Epithelial cell of proximal tubule (primary cell): ENCODE results near the gene INPP5F. TPM values are rescaled to one million over a fixed set of nuclear protein-coding genes. Genes with fewer than 3 reads are reported as not detected.
"Not testable (repeated sequence)": the region's sequence is repeated elsewhere in the genome, so short reads cannot be mapped to it uniquely, and the experiment has no call there.

Experiments used
- DNase-seq: peaks from one replicate; pipeline ENCODE4 v3.0.0-alpha.2; 2011; ENCODE audit warnings: low read depth
- H3K4me3 ChIP-seq: 2 replicates; pipeline ENCODE4 v1.5.1; 2011; ENCODE audit warnings: low read depth, mild to moderate bottlenecking, low read length
- CTCF ChIP-seq: conservative IDR thresholded peaks from 2 replicates; pipeline ENCODE4 v1.5.1; 2012; ENCODE audit warnings: low read depth, mild to moderate bottlenecking, low read length
- total RNA-seq: library from RNA; depleted of rRNA; stranded (reverse); fragments of >200 nt; gene quantifications from 2 replicates; pipeline ENCODE4 v1.2.3, GENCODE V29; 2015

The INPP5F gene
- total RNA-seq, 1 donor from 2014 or later: 12.4 TPM

DNA sequence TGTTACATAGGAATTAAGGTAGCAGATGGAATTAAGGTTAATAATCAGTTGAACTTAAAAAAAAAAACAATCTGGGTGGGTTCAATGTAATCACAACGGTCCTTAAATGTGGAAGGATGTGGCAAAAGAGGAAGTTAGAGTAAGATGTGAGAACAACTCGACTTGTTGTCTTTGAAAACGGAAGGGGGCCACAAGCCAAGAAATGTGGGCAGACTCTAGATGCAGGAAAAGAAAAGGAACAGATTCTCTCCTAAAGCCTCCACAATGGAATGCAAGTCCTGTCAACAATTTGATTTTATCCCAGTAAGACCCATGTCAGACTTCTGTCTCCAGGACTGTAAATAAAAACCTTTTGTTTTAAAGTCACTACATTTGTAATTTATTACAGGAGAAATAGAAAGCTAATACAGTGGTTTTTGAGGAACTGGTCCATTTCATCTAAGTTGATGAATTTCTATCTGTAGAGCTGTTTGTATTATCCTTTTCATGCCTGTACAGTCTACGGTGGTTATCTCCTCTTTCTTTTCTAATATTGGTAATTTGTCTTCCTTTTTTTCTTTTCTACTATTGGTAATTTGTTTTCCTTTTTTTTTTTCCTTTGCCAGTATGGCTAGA is 138.2 kb downstream of the INPP5F start:
- H3K4me3 ChIP-seq: no peak overlapping the region
- DNase-seq: no peak
- TF ChIP-seq CTCF: no peak

DNA sequence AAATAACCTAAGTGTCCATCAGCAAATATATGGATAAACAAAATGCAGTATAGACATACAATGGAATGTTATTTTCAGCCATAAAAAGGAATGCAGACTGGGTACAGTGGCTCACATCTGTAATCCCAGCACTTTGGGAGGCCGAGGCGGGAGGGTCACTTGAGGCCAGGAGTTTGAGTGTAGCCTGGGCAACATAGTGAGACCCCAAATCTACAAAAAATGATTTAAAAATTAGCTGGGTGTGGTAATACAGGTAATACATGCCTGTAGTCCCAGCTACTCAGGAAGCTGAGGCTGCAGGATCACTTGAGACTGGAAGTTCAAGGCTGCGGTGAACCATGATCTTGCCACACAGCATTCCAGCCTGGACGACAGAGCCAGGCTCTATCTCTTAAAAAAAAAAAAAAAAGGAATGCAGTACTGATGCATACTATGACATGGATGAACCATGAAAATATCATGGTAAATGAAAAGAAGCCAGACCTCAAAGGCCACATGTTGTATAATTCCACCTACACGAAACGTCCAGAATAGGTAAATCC is 139.9 kb downstream of the INPP5F start:
- no peak for DNase-seq

GRCh38 chr10:119867317-119867716 is 141.5 kb downstream of the INPP5F start:
- no peak overlapping the region for H3K4me3 ChIP-seq
- no peak for TF ChIP-seq CTCF
- DNase-seq: no peak

More for the DNA sequence above, 139.9 kb downstream of the INPP5F start:
- no peak overlapping the region for H3K4me3 ChIP-seq
- no peak for TF ChIP-seq CTCF

DNA sequence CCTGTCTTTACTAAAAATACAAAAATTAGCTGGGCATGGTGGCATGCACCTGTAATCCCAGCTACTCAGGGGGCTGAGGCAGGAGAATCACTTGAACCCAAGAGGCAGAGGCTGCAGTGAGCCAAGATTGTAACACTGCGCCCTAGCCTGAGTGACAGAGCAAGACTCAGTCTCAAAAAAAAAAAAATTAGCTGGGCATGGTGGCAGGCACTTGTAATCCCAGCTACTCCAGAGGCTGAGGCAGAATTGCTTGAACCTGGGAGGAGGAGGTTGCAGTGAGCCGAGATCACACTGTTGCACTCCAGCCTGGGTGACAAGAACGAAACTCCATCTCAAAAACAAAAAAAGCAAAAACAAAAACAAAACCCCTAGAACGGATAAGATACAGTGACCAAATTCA is 143.5 kb downstream of the INPP5F start:
- not testable (repeated sequence) for H3K4me3 ChIP-seq, DNase-seq

DNA sequence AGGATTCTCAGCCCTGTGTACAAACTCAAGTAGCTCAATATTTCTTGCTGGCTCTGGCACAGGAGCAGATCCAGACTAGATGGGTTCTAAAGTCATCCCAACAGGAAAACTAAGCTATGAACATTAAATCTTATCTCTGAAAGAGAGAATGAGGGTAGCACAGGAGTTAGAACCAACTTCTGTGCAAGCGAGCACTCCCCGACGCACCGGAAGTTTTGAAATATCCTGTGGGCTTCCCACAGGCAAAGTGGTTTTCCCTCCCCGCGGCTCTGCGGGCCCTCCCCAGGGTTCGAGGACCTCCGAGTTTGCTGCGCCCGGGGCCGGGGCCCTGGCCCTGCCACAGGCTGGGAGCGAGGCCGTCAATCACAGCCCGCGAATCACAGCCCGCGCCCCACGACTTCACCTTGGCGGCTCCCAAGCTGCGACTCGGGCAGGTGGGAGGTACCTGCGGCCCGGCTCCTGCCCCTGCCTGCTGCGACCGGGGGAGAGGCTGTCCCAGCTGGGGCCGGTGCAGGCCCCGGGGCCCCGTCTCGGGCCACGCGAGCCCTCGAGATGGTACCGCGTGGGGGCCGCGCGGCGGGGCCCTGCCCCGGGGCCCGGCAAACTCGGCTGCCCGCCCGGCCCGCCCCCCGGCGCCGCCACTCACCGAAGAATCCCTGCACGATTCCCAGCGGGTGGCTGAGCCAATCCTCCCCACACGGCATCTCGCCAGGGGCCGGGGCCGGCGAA is 146.2 kb downstream of the INPP5F start:
- H3K4me3 ChIP-seq: peak overlapping the region; percentile 64
- DNase-seq: no peak
- TF ChIP-seq CTCF: no peak

DNA sequence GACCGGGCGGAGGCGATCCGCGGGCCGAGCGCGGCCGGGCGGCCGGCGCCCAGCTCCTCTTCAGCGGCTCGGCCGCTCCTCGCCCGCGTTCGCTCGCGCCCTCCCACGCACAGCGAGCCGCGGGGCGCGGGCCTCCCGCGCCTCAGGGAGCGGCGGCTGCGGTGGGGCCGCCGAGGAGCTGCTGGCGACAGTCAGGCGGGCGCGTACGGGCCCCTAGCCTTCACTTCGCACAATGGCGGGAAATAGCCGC is 146.7 kb downstream of the INPP5F start, which contains the start of gene MCMBP:
Gene MCMBP (minus strand): TSS at position 234 of the 250 bp plus-strand sequence. CDS start 259 bp downstream, outside the sequence.
- no peak for DNase-seq
- no peak for TF ChIP-seq CTCF
- H3K4me3 ChIP-seq: peak within 1 kb of the TSS; percentile 64

GRCh38 chr10:119872860-119873681 is 147.2 kb downstream of the INPP5F start:
- DNase-seq: no peak
- peak overlapping the region; percentile 64 for H3K4me3 ChIP-seq
- no peak for TF ChIP-seq CTCF
